ENCODE measurements around the gene CFAP74. TPM values are rescaled to one million over a fixed set of nuclear protein-coding genes. Genes with fewer than 3 reads are reported as not detected.

CFAP74 gene
- total RNA-seq, 1 experiment from 2014 or later = not detected

- CTCF ChIA-PET = interaction anchor here (0.6 to 0.7 kb wide), 4 partner anchors 30 to 179 kb away, joined by 3 to 4 read pairs (median 4); no protein-coding TSS in a partner anchor
- no TSS peak for BruUV-seq (replicated peaks)
- Mint-ChIP-seq H3K27ac (ENCODE audit: low read depth, unreplicated experiment) (peak overlapping the region; percentile 54), H3K4me3 (ENCODE audit: unreplicated experiment) (no peak overlapping the region), H3K27me3 (ENCODE audit: insufficient read depth, unreplicated experiment) (no peaks in the 10 kb centered on the region), H3K36me3 (ENCODE audit: insufficient read depth, unreplicated experiment) (peaks cover 4% of the 10 kb centered on the region), H3K9me3 (ENCODE audit: unreplicated experiment) (no peaks in the 10 kb centered on the region), H3K4me1 (ENCODE audit: insufficient read depth, unreplicated experiment) (peaks cover 2% of the 10 kb centered on the region)
- TF ChIP-seq CTCF (IDR thresholded peaks at IDR 0.05; ENCODE audit: unreplicated experiment) = no peak
- POLR2A ChIA-PET = interaction anchor here (0.6 to 1.4 kb wide), 6 partner anchors 9 to 143 kb away, joined by 3 to 5 read pairs (median 4); no protein-coding TSS in a partner anchor
- DNase-seq (ENCODE audit: unreplicated experiment) = no peak
- intact Hi-C loops (cut with micrococcal nuclease) = no loop called here
Observed at GRCh38 chr1:1900883-1901640, 102.5 kb downstream of the CFAP74 start.

- H3K9me3 Mint-ChIP-seq (ENCODE audit: unreplicated experiment) = no peaks in the 10 kb centered on the region
- BruUV-seq (replicated peaks) = no TSS peak
- DNase-seq (ENCODE audit: unreplicated experiment) = no peak
- ChIA-PET CTCF (no interaction called here), POLR2A (no interaction called here)
- H3K36me3 Mint-ChIP-seq (ENCODE audit: insufficient read depth, unreplicated experiment) = no peaks in the 10 kb centered on the region
- H3K4me1 Mint-ChIP-seq (ENCODE audit: insufficient read depth, unreplicated experiment) = peaks cover 1% of the 10 kb centered on the region
- intact Hi-C loops (cut with micrococcal nuclease) = no loop called here
- H3K27ac Mint-ChIP-seq (ENCODE audit: low read depth, unreplicated experiment) = no peak overlapping the region
- TF ChIP-seq CTCF (IDR thresholded peaks at IDR 0.05; ENCODE audit: unreplicated experiment) = no peak
- H3K27me3 Mint-ChIP-seq (ENCODE audit: insufficient read depth, unreplicated experiment) = no peaks in the 10 kb centered on the region
- no peak overlapping the region for H3K4me3 Mint-ChIP-seq (ENCODE audit: unreplicated experiment)
Observed at GRCh38 chr1:1899967-1900327, 103.6 kb downstream of the CFAP74 start.

GRCh38 chr1:1899266-1899966, 104.2 kb downstream of the CFAP74 start:
- Mint-ChIP-seq H3K9me3 (ENCODE audit: unreplicated experiment) (no peaks in the 10 kb centered on the region), H3K27ac (ENCODE audit: low read depth, unreplicated experiment) (no peak overlapping the region), H3K36me3 (ENCODE audit: insufficient read depth, unreplicated experiment) (no peaks in the 10 kb centered on the region), H3K4me3 (ENCODE audit: unreplicated experiment) (no peak overlapping the region), H3K4me1 (ENCODE audit: insufficient read depth, unreplicated experiment) (peaks cover 7% of the 10 kb centered on the region), H3K27me3 (ENCODE audit: insufficient read depth, unreplicated experiment) (no peaks in the 10 kb centered on the region)
- ChIA-PET POLR2A (no interaction called here), CTCF (interaction anchor here (0.6 to 1.5 kb wide), 4 partner anchors 10 to 145 kb away, joined by 3 to 7 read pairs (median 4); no protein-coding TSS in a partner anchor)
- TF ChIP-seq CTCF (IDR thresholded peaks at IDR 0.05; ENCODE audit: unreplicated experiment) = no peak
- BruUV-seq (replicated peaks) = no TSS peak
- intact Hi-C loops (cut with micrococcal nuclease) = no loop called here
- DNase-seq (ENCODE audit: unreplicated experiment) = no peak

GRCh38 chr1:1898246-1898933, 105.2 kb downstream of the CFAP74 start:
- no TSS peak for BruUV-seq (replicated peaks)

More at GRCh38 chr1:1898246-1898933, 105.2 kb downstream of the CFAP74 start:
- Mint-ChIP-seq H3K4me3 (ENCODE audit: unreplicated experiment) (no peak overlapping the region), H3K27me3 (ENCODE audit: insufficient read depth, unreplicated experiment) (no peaks in the 10 kb centered on the region), H3K9me3 (ENCODE audit: unreplicated experiment) (no peaks in the 10 kb centered on the region), H3K4me1 (ENCODE audit: insufficient read depth, unreplicated experiment) (peaks cover 10% of the 10 kb centered on the region), H3K36me3 (ENCODE audit: insufficient read depth, unreplicated experiment) (no peaks in the 10 kb centered on the region), H3K27ac (ENCODE audit: low read depth, unreplicated experiment) (no peak overlapping the region)
- POLR2A ChIA-PET = interaction anchor here (0.8 kb wide), 1 partner anchor 11 kb away, joined by 3 read pairs; no protein-coding TSS in a partner anchor
- CTCF ChIA-PET = interaction anchor here (0.6 to 1.5 kb wide), 8 partner anchors 8 to 151 kb away, joined by 3 to 7 read pairs (median 4); no protein-coding TSS in a partner anchor
- intact Hi-C loops (cut with micrococcal nuclease) = no loop called here
- TF ChIP-seq CTCF (IDR thresholded peaks at IDR 0.05; ENCODE audit: unreplicated experiment) = no peak
- no peak for DNase-seq (ENCODE audit: unreplicated experiment)

All from MCF 10A (cell line).